RWPE1 (cell line): ENCODE data around the gene CLEC4A.
"Not testable (repeated sequence)": the region's sequence is repeated elsewhere in the genome, so short reads cannot be mapped to it uniquely, and the experiment has no call there.

Experiments
- CTCF ChIA-PET: fragments of 350-600 bp; sonication (Branson Sonifier 250); formaldehyde crosslinking; extraction: SDS; loops from one replicate; lab custom pipeline; 2021; lab: Yijun Ruan, JAX
- POLR2A ChIA-PET: fragments of 400-600 bp; formaldehyde crosslinking; extraction: SDS; loops from one replicate; lab custom pipeline; 2020; ENCODE audit warnings: antibody characterized with exemption; ENCODE audit not compliant: low non-redundant PET; lab: Yijun Ruan, JAX
- DNase-seq: peaks from one replicate; pipeline ENCODE4 v3.0.0; 2012; ENCODE audit warnings: low spot score
- H3K27ac ChIP-seq: fragments of 450-650 bp; 2 replicates; pipeline ENCODE4 v1.5.1; 2017
- TF ChIP-seq, protein P1 (sequence below): fragments of 450-650 bp; conservative IDR thresholded peaks from 2 replicates; pipeline ENCODE4 v1.5.1; 2017; ENCODE audit warnings: low read depth, mild to moderate bottlenecking

Gene CLEC4A

DNA sequence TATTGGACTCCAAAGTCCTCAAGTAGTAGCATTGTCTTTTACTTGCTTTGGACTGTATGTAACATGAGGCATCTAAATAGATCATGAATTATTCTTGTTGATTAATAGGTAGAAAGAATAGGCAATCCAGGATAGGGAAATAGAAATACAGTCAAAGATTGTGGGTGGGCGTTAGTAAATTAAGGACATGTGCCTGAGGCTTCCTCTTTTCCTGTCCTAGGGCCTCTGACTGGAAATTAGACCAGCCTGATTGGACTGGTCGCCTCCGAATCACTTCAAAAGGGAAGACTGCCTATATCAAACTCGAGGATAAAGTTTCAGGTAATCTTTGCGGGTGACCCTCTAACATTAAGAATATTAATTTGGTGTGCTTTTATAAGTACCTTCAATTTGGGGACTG lies 33.7 kb upstream of the CLEC4A start:
- TF ChIP-seq, protein P1, sequence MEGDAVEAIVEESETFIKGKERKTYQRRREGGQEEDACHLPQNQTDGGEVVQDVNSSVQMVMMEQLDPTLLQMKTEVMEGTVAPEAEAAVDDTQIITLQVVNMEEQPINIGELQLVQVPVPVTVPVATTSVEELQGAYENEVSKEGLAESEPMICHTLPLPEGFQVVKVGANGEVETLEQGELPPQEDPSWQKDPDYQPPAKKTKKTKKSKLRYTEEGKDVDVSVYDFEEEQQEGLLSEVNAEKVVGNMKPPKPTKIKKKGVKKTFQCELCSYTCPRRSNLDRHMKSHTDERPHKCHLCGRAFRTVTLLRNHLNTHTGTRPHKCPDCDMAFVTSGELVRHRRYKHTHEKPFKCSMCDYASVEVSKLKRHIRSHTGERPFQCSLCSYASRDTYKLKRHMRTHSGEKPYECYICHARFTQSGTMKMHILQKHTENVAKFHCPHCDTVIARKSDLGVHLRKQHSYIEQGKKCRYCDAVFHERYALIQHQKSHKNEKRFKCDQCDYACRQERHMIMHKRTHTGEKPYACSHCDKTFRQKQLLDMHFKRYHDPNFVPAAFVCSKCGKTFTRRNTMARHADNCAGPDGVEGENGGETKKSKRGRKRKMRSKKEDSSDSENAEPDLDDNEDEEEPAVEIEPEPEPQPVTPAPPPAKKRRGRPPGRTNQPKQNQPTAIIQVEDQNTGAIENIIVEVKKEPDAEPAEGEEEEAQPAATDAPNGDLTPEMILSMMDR = no peak
- DNase-seq = no peak
- ChIA-PET CTCF (no interaction called here), POLR2A (no interaction called here)
- no peak overlapping the region for H3K27ac ChIP-seq

DNA sequence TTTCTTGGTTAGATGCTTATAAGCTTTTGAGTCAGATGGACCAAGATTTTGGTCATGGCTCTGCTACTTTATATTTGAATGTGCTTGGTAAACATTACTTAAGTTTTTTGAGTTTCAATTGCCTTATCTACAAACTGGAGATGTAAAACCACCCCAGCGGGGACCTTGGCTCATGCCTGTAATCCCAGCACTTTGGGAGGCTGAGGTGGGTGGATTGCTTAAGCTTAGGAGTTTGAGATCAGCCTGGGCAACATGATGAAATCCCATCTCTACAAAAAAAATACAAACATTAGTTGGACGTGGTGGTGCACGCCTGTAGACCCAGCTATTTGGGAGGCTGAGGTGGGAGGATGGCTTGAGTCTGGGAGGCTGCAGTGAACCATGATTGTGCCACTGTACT lies 30.1 kb upstream of the CLEC4A start:
- no peak overlapping the region for H3K27ac ChIP-seq
- DNase-seq = no peak
- POLR2A ChIA-PET = no interaction called here
- TF ChIP-seq, protein P1 = no peak
- CTCF ChIA-PET = interaction anchor here (0.9 kb wide), 1 partner anchor 16 kb away, joined by 3 read pairs; no protein-coding TSS in a partner anchor

DNA sequence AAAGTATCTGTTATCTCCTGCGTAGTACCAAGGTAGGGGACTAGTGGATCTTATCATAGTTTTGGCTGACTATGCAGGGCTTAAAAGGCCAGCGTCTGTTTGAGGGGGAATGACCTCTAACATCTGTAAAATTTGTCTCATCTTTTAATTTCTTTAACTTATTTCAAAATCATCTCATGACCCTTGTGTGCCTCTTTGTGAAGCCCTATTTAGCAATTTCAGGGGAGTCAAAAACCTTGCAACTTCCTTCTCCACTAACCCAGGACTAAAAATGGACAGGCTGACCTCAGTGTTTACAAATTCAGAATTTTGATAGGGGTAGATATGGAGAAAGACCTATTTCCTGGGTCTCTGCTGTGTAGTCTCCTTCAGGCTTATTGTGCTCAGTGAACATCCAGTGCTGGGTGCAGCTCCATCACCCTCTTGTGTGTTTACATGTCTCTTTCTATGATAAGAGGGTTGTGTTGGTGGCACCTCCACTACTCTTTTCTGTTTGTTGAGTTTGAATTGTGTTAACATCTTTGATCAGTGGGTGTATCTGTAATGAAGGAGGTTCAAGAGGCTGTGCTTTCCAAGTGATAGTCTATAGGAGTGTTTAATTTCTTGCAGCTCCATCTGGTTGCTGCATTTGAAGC lies 27.0 kb upstream of the CLEC4A start:
- CTCF ChIA-PET = interaction anchor here (0.8 kb wide), 1 partner anchor 13 kb away, joined by 3 read pairs; no protein-coding TSS in a partner anchor
- POLR2A ChIA-PET = no interaction called here
- no peak overlapping the region for H3K27ac ChIP-seq
- DNase-seq = no peak
- TF ChIP-seq, protein P1 = no peak

DNA sequence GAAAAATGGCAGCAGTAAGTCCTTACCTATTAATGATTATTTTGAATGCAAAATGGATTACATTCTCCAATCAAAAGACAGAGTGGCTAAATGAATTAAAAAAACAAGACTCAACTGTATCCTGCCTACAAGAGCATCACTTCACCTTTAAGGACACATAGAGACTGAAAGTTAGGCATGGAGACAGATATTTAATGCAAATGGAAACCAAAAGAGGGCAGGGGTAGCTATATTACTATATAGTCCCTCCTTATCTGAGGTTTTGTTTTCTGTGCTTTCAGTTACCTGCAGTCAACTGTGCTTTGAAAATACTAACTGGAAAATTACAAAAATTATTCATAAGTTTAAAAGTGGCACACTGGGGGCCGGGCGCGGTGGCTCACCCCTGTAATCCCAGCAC lies 24.2 kb upstream of the CLEC4A start:
- TF ChIP-seq, protein P1 = no peak
- H3K27ac ChIP-seq = no peak overlapping the region
- POLR2A ChIA-PET = no interaction called here
- CTCF ChIA-PET = no interaction called here
- DNase-seq = no peak

DNA sequence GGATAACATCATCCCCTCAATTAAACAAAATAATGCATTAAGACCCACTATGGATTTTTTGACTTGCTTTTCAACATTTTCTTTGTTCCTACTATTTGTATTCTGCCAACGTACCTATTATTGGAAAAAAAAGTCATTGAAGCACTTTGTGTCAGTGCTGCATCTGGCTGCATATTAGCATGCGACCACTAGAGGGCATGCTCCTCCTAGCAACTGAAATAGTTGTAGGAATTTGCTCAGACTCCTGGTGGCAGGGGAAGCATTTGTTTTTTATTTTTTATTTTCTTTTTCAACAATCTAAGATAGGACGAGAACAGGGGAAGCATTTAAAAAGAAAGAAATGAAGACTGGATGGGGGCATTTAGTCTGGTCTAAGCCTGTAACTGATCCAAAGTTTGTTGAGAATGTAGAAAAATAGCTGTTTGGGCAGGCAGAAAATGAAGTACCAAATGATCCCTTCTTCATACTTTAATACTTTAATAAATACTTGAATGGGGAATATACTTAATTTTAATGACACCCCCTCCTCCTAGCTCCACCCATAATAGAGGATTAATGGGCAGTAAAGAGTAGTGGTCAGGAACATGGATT lies 14.5 kb upstream of the CLEC4A start:
- H3K27ac ChIP-seq = no peak overlapping the region
- peak; percentile 51 for DNase-seq
- TF ChIP-seq, protein P1 = peak; percentile 85
- CTCF ChIA-PET = interaction anchor here (0.6 to 1.4 kb wide), 14 partner anchors 9 to 1078 kb away, joined by 3 to 6 read pairs (median 3); partner anchors contain the start of gene FAM90A1
- POLR2A ChIA-PET = no interaction called here

DNA sequence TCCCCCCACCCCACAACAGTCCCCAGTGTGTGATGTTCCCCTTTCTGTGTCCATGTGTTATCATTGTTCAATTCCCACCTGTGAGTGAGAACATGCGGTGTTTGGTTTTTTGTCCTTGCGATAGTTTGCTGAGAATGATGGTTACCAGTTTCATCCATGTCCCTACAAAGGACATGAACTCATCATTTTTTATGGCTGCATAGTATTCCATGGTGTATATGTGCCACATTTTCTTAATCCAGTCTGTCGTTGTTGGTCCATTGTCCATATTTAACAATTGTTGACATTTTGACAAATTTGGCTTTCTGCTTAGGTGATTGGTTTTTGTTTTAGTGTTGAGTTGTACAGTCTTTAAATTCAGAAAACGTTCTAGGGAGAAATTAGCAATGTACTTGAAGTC lies 10.3 kb upstream of the CLEC4A start:
- CTCF ChIA-PET, POLR2A ChIA-PET, H3K27ac ChIP-seq, DNase-seq: not testable (repeated sequence)

DNA sequence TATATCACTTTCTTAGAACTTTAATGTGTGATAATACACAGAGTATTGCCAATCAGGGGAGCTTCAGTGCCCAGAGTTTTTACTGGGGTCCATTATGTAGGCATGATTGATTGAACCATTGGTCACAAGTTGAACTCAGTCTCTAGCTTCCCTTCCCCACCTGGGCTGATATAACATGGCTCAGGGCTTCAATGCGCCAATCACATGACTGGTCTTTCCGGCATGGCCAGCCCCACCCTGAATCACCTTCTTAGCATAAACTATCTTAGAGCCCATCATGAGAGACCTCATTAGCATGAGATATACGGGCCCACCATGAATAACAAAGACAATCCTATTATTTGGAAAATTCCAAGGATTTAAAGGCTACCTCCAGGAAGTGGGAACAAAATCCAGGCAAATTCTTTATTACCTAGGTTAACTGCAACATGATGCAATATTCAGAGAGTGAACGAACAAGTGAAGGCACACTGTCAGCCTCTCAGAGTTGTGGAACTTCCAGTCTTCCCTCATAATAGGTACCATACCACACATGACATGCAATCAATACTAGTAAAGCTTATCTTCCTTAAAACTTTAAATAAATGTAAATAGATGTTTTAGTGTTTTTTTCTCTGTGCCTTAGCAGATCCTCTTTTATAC lies 3.2 kb upstream of the CLEC4A start:
- ChIA-PET POLR2A (no interaction called here), CTCF (interaction anchor here (0.6 to 1.1 kb wide), 2 partner anchors 11 to 241 kb away, joined by 3 read pairs; no protein-coding TSS in a partner anchor)
- DNase-seq = no peak
- TF ChIP-seq, protein P1 = no peak
- H3K27ac ChIP-seq = no peak overlapping the region
